ENCODE measurements around the gene CCDC89. TPM values are rescaled to one million over a fixed set of nuclear protein-coding genes. Genes with fewer than 3 reads are reported as not detected.

The CCDC89 gene
- total and polyA plus RNA-seq, 9 of the 15 experiments (the other 6 are each of a cell fraction or from before 2014, with no cell fraction given) = 0.07 to 0.09 TPM; not detected in 7

DNA sequence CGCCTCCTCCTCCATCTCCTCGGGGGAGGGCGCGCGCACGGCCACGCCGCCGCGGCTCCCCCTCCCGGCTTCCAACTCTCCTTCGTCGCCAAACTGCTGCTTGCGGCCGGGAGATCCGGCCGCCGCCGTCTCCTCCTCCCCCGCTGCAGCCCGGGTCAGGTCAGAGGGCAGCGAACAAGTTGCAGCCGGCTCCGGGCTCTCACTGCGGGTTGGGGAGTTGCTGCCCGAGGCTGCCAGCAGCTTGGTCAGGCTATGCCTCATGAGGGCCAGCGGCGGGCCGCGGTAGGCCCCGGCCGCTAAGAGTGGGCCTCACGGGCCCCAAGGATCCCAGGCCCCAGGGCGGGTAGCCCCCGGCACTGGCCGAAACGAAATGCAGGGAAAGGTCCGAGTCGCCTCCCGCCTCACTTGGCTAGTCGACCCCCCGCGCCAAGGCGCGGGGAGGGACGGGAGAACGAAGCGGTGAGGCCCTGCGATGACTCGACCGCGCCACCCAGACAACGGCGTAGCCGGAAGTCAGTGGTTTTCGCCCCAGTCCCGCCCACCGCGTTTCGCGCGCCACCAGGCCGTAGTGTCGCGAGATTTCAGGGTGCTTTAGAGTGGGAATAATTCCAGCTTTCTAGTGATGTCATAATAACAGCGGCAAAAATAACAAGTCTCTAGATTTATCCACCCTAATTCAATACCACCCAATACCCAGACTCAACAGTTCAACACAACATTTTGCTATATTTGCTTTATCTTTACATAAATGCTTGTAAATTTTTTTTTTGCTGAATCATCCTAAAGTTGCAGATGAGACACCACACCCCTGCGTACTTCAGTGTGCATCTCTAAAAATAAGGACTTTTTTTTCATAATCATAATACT, 21.1 kb downstream of the CCDC89 start, which contains the start of gene CREBZF (continued):
- TF ChIP-seq, protein P1, sequence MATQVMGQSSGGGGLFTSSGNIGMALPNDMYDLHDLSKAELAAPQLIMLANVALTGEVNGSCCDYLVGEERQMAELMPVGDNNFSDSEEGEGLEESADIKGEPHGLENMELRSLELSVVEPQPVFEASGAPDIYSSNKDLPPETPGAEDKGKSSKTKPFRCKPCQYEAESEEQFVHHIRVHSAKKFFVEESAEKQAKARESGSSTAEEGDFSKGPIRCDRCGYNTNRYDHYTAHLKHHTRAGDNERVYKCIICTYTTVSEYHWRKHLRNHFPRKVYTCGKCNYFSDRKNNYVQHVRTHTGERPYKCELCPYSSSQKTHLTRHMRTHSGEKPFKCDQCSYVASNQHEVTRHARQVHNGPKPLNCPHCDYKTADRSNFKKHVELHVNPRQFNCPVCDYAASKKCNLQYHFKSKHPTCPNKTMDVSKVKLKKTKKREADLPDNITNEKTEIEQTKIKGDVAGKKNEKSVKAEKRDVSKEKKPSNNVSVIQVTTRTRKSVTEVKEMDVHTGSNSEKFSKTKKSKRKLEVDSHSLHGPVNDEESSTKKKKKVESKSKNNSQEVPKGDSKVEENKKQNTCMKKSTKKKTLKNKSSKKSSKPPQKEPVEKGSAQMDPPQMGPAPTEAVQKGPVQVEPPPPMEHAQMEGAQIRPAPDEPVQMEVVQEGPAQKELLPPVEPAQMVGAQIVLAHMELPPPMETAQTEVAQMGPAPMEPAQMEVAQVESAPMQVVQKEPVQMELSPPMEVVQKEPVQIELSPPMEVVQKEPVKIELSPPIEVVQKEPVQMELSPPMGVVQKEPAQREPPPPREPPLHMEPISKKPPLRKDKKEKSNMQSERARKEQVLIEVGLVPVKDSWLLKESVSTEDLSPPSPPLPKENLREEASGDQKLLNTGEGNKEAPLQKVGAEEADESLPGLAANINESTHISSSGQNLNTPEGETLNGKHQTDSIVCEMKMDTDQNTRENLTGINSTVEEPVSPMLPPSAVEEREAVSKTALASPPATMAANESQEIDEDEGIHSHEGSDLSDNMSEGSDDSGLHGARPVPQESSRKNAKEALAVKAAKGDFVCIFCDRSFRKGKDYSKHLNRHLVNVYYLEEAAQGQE (IDR thresholded peaks at IDR 0.05; ENCODE audit: borderline replicate concordance) = peak; percentile 92
- TF ChIP-seq, protein P1 (CRISPR knock-in tag; IDR thresholded peaks at IDR 0.05; ENCODE audit: low read depth) = no peak; the same call in 1 of the 2 replicates
- peak; percentile 75 for TF ChIP-seq SMAD4 (CRISPR knock-in tag; conservative IDR thresholded peaks at IDR 0.05)
- peak; percentile 83 for TF ChIP-seq L3MBTL2 (IDR thresholded peaks at IDR 0.05)
- peak; percentile 96 for TF ChIP-seq ATF7 (IDR thresholded peaks at IDR 0.05)
- TF ChIP-seq HMGN3 (IDR thresholded peaks at IDR 0.05; ENCODE audit: borderline replicate concordance, extremely low read depth, insufficient read length, low read depth, low read length) = peak; percentile 93
- peak; percentile 94 for TF ChIP-seq ZZZ3 (IDR thresholded peaks at IDR 0.05)
- TF ChIP-seq ARID1B (IDR thresholded peaks at IDR 0.05) = peak; percentile 64
- TF ChIP-seq, protein P2, sequence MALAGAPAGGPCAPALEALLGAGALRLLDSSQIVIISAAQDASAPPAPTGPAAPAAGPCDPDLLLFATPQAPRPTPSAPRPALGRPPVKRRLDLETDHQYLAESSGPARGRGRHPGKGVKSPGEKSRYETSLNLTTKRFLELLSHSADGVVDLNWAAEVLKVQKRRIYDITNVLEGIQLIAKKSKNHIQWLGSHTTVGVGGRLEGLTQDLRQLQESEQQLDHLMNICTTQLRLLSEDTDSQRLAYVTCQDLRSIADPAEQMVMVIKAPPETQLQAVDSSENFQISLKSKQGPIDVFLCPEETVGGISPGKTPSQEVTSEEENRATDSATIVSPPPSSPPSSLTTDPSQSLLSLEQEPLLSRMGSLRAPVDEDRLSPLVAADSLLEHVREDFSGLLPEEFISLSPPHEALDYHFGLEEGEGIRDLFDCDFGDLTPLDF (CRISPR knock-in tag; IDR thresholded peaks at IDR 0.05) = peak; percentile 90; the same call in 1 of the 2 replicates
- no peak for TF ChIP-seq SMARCB1 (IDR thresholded peaks at IDR 0.05; ENCODE audit: insufficient read length, low read depth)
- TF ChIP-seq CBFA2T2 (conservative IDR thresholded peaks at IDR 0.05) = peak; percentile 28; the same call in 1 of the 2 replicates
- no peak; a peak in 1 of 4 replicates for TF ChIP-seq TBL1XR1 (IDR thresholded peaks at IDR 0.05; ENCODE audit: low read length in 2 of 2)
- TF ChIP-seq GATAD2B (IDR thresholded peaks at IDR 0.05; ENCODE audit: borderline replicate concordance) = peak; percentile 24; the same call in 1 of the 2 replicates
- 0 out of 2 replicates have a peak, but pooled peaks have one; percentile 23 for TF ChIP-seq ZNF740 (CRISPR knock-in tag; IDR thresholded peaks at IDR 0.05)
- no peak for TF ChIP-seq ZNF740 (tag; IDR thresholded peaks at IDR 0.05)
- TF ChIP-seq, protein P3, sequence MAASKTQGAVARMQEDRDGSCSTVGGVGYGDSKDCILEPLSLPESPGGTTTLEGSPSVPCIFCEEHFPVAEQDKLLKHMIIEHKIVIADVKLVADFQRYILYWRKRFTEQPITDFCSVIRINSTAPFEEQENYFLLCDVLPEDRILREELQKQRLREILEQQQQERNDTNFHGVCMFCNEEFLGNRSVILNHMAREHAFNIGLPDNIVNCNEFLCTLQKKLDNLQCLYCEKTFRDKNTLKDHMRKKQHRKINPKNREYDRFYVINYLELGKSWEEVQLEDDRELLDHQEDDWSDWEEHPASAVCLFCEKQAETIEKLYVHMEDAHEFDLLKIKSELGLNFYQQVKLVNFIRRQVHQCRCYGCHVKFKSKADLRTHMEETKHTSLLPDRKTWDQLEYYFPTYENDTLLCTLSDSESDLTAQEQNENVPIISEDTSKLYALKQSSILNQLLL (CRISPR knock-in tag; IDR thresholded peaks at IDR 0.05; ENCODE audit: borderline replicate concordance) = no peak
